ENCODE results near the gene EFCAB11.

GRCh38 chr14:89773644-89774316, 180.8 kb downstream of the EFCAB11 start:
- TF ChIP-seq CTCF (IDR thresholded peaks at IDR 0.05) (no peak), POLR2AphosphoS5 (IDR thresholded peaks at IDR 0.05) (no peak), POLR2A (IDR thresholded peaks at IDR 0.05) (no peak), EP300 (IDR thresholded peaks at IDR 0.05) (no peak)
